Measurements from ENCODE around the gene OSBPL9. TPM values are rescaled to one million over a fixed set of nuclear protein-coding genes. Genes with fewer than 3 reads are reported as not detected.

The OSBPL9 gene
- total RNA-seq, 2 experiments from 2014 or later, result 58.6 to 87.8 TPM

- ChIA-PET POLR2A (interaction anchor here (0.7 kb wide), 1 partner anchor 406 kb away, joined by 5 read pairs; no protein-coding TSS in a partner anchor), CTCF (ENCODE audit: unreplicated experiment) (no interaction called here)
- H3K27ac ChIP-seq (ENCODE audit: low read depth, low read length, poor library complexity, severe bottlenecking), result no peak overlapping the region
- no peaks in the 10 kb centered on the region for H3K9me2 ChIP-seq (ENCODE audit: insufficient read depth, low read length)
- H3K4me1 ChIP-seq (ENCODE audit: insufficient read depth, low read length, poor library complexity, severe bottlenecking), result peaks cover 21% of the 10 kb centered on the region
- H3K4me2 ChIP-seq (ENCODE audit: low read length), result no peak overlapping the region
- H4K20me1 ChIP-seq (ENCODE audit: insufficient read depth, low read length), result no peaks in the 10 kb centered on the region
- intact Hi-C loops (cut with micrococcal nuclease; ENCODE audit: unreplicated experiment), result no loop called here
- H3K4me3 ChIP-seq (ENCODE audit: low read depth, low read length, poor library complexity, severe bottlenecking), result no peak overlapping the region
- no peak overlapping the region for H2AFZ ChIP-seq (ENCODE audit: low read length)
- no TSS peak for BruUV-seq (replicated peaks)
- no peaks in the 10 kb centered on the region for H3K36me3 ChIP-seq (ENCODE audit: insufficient read depth, low read length)
- DNase-seq (ENCODE audit: low spot score), result no peak
- no peaks in the 10 kb centered on the region for H3K79me2 ChIP-seq (ENCODE audit: insufficient read depth, low read depth, low read length)
- TF ChIP-seq EZH2phosphoT487 (IDR thresholded peaks at IDR 0.05; ENCODE audit: borderline replicate concordance, low read depth, low read length), result no peak
- TF ChIP-seq, protein P1, sequence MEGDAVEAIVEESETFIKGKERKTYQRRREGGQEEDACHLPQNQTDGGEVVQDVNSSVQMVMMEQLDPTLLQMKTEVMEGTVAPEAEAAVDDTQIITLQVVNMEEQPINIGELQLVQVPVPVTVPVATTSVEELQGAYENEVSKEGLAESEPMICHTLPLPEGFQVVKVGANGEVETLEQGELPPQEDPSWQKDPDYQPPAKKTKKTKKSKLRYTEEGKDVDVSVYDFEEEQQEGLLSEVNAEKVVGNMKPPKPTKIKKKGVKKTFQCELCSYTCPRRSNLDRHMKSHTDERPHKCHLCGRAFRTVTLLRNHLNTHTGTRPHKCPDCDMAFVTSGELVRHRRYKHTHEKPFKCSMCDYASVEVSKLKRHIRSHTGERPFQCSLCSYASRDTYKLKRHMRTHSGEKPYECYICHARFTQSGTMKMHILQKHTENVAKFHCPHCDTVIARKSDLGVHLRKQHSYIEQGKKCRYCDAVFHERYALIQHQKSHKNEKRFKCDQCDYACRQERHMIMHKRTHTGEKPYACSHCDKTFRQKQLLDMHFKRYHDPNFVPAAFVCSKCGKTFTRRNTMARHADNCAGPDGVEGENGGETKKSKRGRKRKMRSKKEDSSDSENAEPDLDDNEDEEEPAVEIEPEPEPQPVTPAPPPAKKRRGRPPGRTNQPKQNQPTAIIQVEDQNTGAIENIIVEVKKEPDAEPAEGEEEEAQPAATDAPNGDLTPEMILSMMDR (conservative IDR thresholded peaks at IDR 0.05; ENCODE audit: low read length), result no peak
- H3K9me3 ChIP-seq (ENCODE audit: low read length), result no peaks in the 10 kb centered on the region
Observed at GRCh38 chr1:51575406-51576084, 41.3 kb upstream of the OSBPL9 start.

DNA sequence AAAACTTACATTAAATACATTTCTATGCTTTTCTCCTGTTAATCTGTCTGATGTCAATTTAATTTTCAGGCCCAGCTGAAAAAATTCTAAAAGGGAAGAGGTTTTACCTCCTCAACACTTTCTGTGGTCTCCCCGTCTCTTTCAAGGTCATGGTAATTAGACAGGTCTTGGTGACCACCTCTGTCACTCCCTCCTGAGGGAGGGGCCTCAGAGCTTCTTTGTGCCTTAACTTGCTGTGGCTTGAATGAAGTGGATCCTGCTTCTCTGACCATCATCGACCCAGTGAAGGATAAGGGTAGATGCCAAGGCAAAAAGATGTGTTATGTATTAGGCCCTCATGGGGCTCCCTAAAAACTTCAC, 40.8 kb upstream of the OSBPL9 start:
- Histone ChIP-seq H3K36me3 (ENCODE audit: insufficient read depth, low read length) (no peaks in the 10 kb centered on the region), H3K9me3 (ENCODE audit: low read length) (no peaks in the 10 kb centered on the region), H2AFZ (ENCODE audit: low read length) (no peak overlapping the region), H3K4me3 (ENCODE audit: low read depth, low read length, poor library complexity, severe bottlenecking) (no peak overlapping the region), H3K4me1 (ENCODE audit: insufficient read depth, low read length, poor library complexity, severe bottlenecking) (peaks cover 17% of the 10 kb centered on the region), H3K4me2 (ENCODE audit: low read length) (no peak overlapping the region), H4K20me1 (ENCODE audit: insufficient read depth, low read length) (no peaks in the 10 kb centered on the region), H3K79me2 (ENCODE audit: insufficient read depth, low read depth, low read length) (no peaks in the 10 kb centered on the region), H3K9me2 (ENCODE audit: insufficient read depth, low read length) (no peaks in the 10 kb centered on the region), H3K27ac (ENCODE audit: low read depth, low read length, poor library complexity, severe bottlenecking) (no peak overlapping the region)
- ChIA-PET POLR2A (interaction anchor here (0.7 kb wide), 1 partner anchor 405 kb away, joined by 5 read pairs; no protein-coding TSS in a partner anchor), CTCF (ENCODE audit: unreplicated experiment) (no interaction called here)
- intact Hi-C loops (cut with micrococcal nuclease; ENCODE audit: unreplicated experiment), result no loop called here
- no peak for DNase-seq (ENCODE audit: low spot score)
- no peak for TF ChIP-seq EZH2phosphoT487 (IDR thresholded peaks at IDR 0.05; ENCODE audit: borderline replicate concordance, low read depth, low read length)
- TF ChIP-seq, protein P1 (conservative IDR thresholded peaks at IDR 0.05; ENCODE audit: low read length), result no peak
- BruUV-seq (replicated peaks), result no TSS peak

DNA sequence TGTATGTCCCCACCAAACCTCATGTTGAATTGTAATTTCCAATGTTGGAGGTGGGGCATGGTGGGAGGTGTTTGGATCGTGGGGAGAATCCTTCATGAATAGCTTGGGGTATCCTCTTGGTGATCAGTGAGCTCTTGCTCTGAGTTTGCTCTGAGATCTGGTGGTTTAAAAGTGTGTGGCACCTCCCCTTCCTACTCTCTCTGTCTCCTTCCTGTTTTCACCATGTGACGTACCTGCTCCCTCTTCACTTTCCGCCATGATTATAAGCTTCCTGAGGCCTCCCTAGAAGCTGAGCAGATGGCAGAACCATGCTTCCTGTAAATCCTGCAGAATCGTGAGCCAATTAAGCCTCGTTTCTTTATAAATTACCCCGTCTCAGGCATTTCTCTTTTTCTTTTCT, 40.0 kb upstream of the OSBPL9 start:
- TF ChIP-seq EZH2phosphoT487 (IDR thresholded peaks at IDR 0.05; ENCODE audit: borderline replicate concordance, low read depth, low read length), result no peak
- TF ChIP-seq, protein P1 (conservative IDR thresholded peaks at IDR 0.05; ENCODE audit: low read length), result no peak
- Histone ChIP-seq H3K4me1 (ENCODE audit: insufficient read depth, low read length, poor library complexity, severe bottlenecking) (peaks cover 17% of the 10 kb centered on the region), H3K27ac (ENCODE audit: low read depth, low read length, poor library complexity, severe bottlenecking) (no peak overlapping the region), H3K4me3 (ENCODE audit: low read depth, low read length, poor library complexity, severe bottlenecking) (no peak overlapping the region), H2AFZ (ENCODE audit: low read length) (no peak overlapping the region), H3K79me2 (ENCODE audit: insufficient read depth, low read depth, low read length) (no peaks in the 10 kb centered on the region), H3K36me3 (ENCODE audit: insufficient read depth, low read length) (no peaks in the 10 kb centered on the region), H4K20me1 (ENCODE audit: insufficient read depth, low read length) (no peaks in the 10 kb centered on the region), H3K9me3 (ENCODE audit: low read length) (no peaks in the 10 kb centered on the region), H3K9me2 (ENCODE audit: insufficient read depth, low read length) (no peaks in the 10 kb centered on the region), H3K4me2 (ENCODE audit: low read length) (no peak overlapping the region)
- POLR2A ChIA-PET, result interaction anchor here (1.1 kb wide), 1 partner anchor 11 kb away, joined by 4 read pairs; no protein-coding TSS in a partner anchor
- BruUV-seq (replicated peaks), result no TSS peak
- intact Hi-C loops (cut with micrococcal nuclease; ENCODE audit: unreplicated experiment), result no loop called here
- CTCF ChIA-PET (ENCODE audit: unreplicated experiment), result no interaction called here
- no peak for DNase-seq (ENCODE audit: low spot score)

Data from OCI-LY7 (cell line).